ENCODE measurements around the gene DET1. TPM values are rescaled to one million over a fixed set of nuclear protein-coding genes. Genes with fewer than 3 reads are reported as not detected.

DET1 gene
- total and polyA plus RNA-seq, 2 of the 13 experiments (the other 11 are each of a cell fraction or from before 2014, with no cell fraction given): 2.2 to 4.2 TPM

DNA sequence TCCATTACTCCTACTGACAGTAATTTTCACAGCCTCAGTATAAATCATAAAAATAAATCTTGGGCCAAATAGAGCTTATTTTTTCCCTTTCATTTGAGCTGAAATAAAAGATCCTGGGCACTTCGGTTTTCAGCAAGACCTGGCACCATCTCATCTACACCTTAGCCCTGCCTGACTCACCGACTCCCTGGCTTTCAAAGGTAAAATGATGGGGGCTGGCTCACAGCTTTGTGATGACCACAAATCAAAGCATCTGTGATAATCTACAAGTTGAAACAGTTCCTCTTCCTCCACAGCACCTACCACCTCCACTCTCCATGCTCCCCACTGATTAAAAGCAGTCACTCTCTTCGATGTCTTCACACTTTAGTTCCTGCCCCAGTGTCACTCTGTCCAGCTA is 27.6 kb downstream of the DET1 start (continued):
- TF ChIP-seq, protein P1, sequence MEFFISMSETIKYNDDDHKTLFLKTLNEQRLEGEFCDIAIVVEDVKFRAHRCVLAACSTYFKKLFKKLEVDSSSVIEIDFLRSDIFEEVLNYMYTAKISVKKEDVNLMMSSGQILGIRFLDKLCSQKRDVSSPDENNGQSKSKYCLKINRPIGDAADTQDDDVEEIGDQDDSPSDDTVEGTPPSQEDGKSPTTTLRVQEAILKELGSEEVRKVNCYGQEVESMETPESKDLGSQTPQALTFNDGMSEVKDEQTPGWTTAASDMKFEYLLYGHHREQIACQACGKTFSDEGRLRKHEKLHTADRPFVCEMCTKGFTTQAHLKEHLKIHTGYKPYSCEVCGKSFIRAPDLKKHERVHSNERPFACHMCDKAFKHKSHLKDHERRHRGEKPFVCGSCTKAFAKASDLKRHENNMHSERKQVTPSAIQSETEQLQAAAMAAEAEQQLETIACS (CRISPR knock-in tag; IDR thresholded peaks at IDR 0.05): no peak
- no peak for TF ChIP-seq SMARCC2 (IDR thresholded peaks at IDR 0.05)

DNA sequence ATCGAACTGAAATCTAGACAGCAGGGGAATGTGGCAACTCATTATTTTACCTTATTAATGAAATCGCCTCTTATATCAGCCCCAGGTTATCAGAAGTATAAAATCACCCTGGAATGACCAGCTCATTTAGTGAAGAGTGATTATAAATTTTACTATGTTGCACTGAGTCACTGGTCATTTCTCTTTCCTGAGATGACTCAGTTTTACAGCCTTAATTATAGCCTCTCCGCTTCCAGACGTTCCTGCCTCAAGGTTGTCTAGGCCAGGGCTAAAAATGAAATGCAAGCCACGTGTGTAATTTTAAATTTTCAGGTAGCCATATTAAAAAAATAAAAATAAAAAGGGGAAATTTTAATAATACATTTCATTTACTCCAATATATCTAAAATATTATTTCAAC is 33.3 kb downstream of the DET1 start:
- Histone ChIP-seq H3K9ac (ENCODE audit: insufficient read depth, low read depth, low read length) (no peak overlapping the region), H3K4me1 (ENCODE audit: insufficient read depth, low read length) (no peaks in the 10 kb centered on the region), H3K36me3 (replicated peaks in 1 of 2; ENCODE audit: control insufficient read depth in 1 of 2, insufficient read depth in 2 of 2, low read length in 2 of 2) (peaks cover 0 to 6% of the 10 kb centered on the region in 2 experiments; a peak in 2 of 5 replicates), H3K4me2 (ENCODE audit: low read depth, low read length) (no peak overlapping the region), H3K27ac (ENCODE audit: extremely low read length, insufficient read depth, low read length) (no peak overlapping the region), H4K20me1 (ENCODE audit: insufficient read depth, low read length) (no peaks in the 10 kb centered on the region), H2AFZ (ENCODE audit: low read length) (no peak overlapping the region), H3K9me3 (ENCODE audit: low read length) (no peaks in the 10 kb centered on the region), H3K79me2 (ENCODE audit: insufficient read depth, low read length) (no peaks in the 10 kb centered on the region), H3K4me3 (replicated peaks in 1 of 3; ENCODE audit: insufficient read depth in 1 of 3, low read depth in 2 of 3, low read length in 3 of 3) (no peak overlapping the region), H3K27me3 (ENCODE audit: control insufficient read depth in 1 of 2, insufficient read depth in 2 of 2, low read length in 2 of 2) (no peaks in the 10 kb centered on the region)
- BruUV-seq (replicated peaks): no TSS peak
- no peak for FAIRE-seq
- WGBS (ENCODE audit: low lambda C conversion rate): 90% methylated on average over 5 of the region's 5 CpGs
- DNase-seq (ENCODE audit: low spot score): no peak
- CTCF ChIA-PET (ENCODE audit: low intra/inter-chr PET ratio, low total read pairs): no interaction called here
- intact Hi-C loops (cut with micrococcal nuclease; ENCODE audit: unreplicated experiment): no loop called here
- POLR2A ChIA-PET: no interaction called here
- in situ Hi-C loops (cut with HindIII; ENCODE audit: extremely low pct_ligation_motif_present, low pct_unique_long_range_greater_than_20kb): no loop called here
- ATAC-seq: no peak
- TF ChIP-seq DNMT1 (CRISPR knock-in tag; IDR thresholded peaks at IDR 0.05): no peak
- no peak for TF ChIP-seq GATA4 (IDR thresholded peaks at IDR 0.05; ENCODE audit: borderline replicate concordance, low read depth)
- no peak for TF ChIP-seq ZNF343 (CRISPR knock-in tag; IDR thresholded peaks at IDR 0.05)
- no peak for TF ChIP-seq BCL6 (CRISPR knock-in tag; IDR thresholded peaks at IDR 0.05)
- TF ChIP-seq ZNF510 (CRISPR knock-in tag; IDR thresholded peaks at IDR 0.05; ENCODE audit: low read depth): no peak
- TF ChIP-seq, protein P2, sequence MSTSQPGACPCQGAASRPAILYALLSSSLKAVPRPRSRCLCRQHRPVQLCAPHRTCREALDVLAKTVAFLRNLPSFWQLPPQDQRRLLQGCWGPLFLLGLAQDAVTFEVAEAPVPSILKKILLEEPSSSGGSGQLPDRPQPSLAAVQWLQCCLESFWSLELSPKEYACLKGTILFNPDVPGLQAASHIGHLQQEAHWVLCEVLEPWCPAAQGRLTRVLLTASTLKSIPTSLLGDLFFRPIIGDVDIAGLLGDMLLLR (CRISPR knock-in tag; IDR thresholded peaks at IDR 0.05): no peak
